Right lobe of liver (tissue), 4 donors: ENCODE results near the gene TIPIN.

Experiments used
- POLR2A ChIP-seq: fragments of 450-650 bp; IDR thresholded peaks from one replicate; pipeline ENCODE4 v1.6.1; 2017; ENCODE audit warnings: antibody characterized with exemption, mild to moderate bottlenecking
- TF ChIP-seq, protein P1 (sequence below), 4 donors: fragments of 200-600 bp in 3 of 4; fragments of 450-650 bp in 1 of 4; IDR thresholded peaks; one replicate each; pipeline versions ENCODE4 v1.5.1 to v1.8.0; 2016 to 2022; ENCODE audit warnings: antibody characterized with exemption in 4 of 4, mild to moderate bottlenecking in 2 of 4
- donor health status: DM: no; HTN: no; CAD: no.
- donor health status: DM: no; HTN: no; CAD: no.
- donor health status: DM: no; HTN: yes; CAD: no.

DNA sequence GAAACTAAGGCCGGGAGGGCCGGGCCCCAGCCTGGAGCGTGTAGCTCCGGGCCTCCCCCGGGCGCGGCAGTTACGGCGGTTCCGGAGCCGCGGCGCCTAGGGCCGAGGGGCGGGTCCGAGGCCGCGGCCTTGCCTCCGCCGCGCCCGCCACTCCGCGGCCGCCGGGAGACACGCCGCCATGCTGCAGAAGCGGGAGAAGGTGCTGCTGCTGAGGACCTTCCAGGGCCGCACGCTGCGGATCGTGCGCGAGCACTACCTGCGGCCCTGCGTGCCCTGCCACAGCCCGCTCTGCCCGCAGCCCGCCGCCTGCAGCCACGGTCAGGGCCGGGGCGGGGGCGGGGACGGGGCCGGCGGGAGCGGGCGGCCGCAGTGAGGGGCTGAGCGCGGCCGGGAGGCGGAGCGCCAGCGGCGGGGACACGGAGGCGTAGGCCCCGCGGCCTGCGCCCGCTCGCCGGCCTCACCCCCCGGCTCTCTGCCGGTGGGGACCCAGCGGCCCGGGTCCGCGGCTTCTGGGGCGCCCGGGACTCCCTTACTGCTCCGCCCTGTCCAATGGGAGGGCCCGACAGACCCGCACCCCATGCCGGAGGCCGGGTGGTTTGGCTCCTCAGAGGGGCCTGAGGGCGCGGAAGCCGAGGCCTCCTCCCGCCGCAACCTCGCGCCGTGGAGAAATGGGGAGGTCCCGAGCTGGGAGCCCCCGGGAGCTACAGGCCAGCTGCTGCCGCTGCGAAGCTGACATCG is 62.9 kb downstream of the TIPIN start, which contains the start of gene DIS3L:
- peak; percentile 79 for TF ChIP-seq POLR2A
- TF ChIP-seq, protein P1, sequence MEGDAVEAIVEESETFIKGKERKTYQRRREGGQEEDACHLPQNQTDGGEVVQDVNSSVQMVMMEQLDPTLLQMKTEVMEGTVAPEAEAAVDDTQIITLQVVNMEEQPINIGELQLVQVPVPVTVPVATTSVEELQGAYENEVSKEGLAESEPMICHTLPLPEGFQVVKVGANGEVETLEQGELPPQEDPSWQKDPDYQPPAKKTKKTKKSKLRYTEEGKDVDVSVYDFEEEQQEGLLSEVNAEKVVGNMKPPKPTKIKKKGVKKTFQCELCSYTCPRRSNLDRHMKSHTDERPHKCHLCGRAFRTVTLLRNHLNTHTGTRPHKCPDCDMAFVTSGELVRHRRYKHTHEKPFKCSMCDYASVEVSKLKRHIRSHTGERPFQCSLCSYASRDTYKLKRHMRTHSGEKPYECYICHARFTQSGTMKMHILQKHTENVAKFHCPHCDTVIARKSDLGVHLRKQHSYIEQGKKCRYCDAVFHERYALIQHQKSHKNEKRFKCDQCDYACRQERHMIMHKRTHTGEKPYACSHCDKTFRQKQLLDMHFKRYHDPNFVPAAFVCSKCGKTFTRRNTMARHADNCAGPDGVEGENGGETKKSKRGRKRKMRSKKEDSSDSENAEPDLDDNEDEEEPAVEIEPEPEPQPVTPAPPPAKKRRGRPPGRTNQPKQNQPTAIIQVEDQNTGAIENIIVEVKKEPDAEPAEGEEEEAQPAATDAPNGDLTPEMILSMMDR (IDR thresholded peaks at IDR 0.05) = peak in 1 of 4 donors; percentile 3
